H4 (cell line): ENCODE measurements around the gene ZNF618. TPM values are rescaled to one million over a fixed set of nuclear protein-coding genes. Genes with fewer than 3 reads are reported as not detected.

Experiments
- DNase-seq: peaks from one replicate; pipeline ENCODE4 v3.0.0-alpha.2; 2015; ENCODE audit warnings: low spot score
- total RNA-seq: library from RNA; depleted of rRNA; stranded (reverse); fragments of >200 nt; shearing (Covaris generic); gene quantifications from 2 replicates; pipeline ENCODE4 v1.2.3, GENCODE V29; 2014

Gene ZNF618
- total RNA-seq, 1 experiment from 2014 or later = 4.9 TPM

DNA sequence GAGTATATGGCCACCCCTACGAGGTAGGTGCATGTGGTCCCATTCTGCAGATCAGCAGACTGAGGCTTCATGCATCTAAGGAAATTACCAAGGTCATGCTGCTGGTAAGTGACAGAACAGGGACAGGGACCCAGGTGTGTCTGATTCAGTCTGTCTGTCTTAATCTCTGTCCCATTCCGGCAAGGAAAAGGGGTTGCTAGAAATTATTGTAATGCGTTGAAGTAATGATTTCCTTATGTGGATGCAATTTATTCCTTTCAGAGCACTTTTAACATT, 125.2 kb downstream of the ZNF618 start:
- DNase-seq = no peak

DNA sequence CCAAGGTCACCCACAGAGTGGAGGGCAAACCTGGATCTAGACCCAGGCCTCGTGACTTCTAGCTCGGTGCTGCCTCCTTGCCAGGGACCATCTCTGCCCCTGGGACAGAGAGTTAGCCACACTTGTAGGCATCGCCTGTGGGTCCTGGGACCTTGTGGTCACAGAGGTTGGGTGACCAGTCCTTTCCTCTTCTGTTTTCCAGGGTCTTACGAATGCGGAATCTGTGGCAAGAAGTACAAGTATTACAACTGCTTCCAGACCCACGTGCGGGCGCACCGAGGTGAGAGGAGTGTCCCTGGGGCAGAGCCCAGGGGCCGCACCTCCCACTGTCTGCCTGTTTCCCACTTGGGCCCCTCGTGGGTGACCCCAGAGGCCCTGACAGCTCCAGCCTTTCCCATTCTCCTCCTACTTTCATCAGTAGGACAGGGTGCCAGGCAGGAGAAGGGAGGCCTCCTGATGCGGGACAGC, 125.7 kb downstream of the ZNF618 start:
- DNase-seq = no peak

DNA sequence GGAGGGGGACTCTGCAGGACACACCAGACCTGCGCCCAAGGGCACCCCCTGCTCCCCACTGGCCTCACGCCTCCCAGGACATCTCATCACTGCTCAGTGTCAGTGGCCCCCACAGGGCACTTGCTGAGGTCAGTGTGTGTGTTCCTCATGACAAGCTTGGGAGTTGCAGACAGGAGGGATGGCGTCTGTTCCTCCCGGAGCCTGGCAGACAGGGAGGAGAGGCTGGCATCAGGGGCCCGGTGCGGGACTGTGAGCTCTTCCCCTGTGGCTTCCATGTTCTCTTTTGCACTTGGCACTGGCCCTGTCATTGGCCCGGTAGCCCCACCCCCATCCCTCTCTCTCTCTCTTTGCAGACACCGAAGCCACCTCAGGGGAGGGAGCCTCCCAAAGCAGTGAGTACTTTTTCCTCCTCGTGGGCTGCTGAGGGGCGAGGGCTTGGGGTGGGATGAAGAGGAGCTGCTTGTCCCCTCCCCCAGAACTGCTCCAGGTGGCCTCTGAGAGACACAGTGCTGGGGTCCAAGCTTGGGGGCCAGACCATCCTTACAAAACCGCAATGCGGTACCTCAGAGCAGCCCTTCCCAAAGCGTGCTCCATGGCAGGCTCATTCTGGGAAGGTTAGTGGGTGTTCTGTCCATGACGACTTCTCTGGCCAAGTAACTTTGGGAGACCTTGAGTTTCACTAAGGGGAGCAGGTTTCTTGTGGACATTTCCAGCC, 126.3 kb downstream of the ZNF618 start:
- DNase-seq = no peak

DNA sequence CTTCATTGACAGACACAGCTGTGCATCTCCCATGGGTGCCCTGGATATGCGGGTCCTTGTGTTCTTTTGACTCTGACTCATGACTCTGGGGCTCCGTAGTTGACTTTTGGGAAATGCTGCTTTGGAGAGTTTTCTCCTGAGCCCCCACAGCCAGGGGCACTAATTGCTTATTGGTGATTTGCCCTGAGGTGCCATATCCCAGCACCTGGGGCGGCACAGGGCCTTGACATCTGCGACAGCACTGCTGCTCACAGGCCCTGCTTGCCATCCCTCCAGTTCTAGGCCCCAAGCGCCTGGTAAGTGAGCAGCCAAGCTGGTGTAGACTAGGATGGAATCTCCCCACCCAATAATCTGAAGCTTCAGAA, 126.9 kb downstream of the ZNF618 start:
- no peak for DNase-seq

DNA sequence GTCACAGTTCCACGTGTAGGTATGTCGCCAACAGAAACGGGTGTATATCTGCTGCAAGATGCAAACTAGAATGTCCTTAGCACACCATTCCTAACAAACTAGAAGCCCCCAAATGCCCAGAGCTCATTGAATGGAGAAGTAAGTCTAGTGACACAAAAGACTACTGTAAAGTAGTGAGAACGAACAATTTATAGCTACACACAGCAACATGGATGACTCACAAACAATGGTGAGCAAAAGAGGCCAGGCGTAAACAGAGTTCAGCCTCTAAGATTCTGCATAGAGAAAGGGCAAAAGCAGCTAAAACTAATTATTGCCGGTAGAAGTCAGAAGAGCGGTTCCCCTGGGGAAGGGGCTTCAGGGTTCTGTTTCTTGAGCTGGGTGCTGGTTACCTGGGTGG, 127.2 kb downstream of the ZNF618 start:
- no peak for DNase-seq

DNA sequence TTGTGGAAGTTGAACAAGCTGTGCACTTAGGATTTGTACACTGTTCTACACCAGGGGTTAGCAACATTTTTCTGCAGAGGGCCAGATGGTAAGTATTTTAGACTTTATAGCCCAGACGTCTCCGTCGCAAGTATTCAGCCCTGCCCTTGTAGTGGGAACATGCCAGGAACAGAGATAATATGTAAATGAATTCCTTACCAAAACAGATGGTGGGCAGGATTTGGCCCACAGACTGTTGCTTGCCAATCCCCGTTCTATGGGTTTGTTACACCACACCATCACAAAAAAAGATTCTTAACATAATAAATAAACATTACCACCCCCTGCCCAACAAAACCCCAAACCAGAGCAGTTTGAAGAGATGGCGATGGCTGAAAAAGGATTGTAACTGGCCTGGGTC, 127.6 kb downstream of the ZNF618 start:
- DNase-seq = no peak

DNA sequence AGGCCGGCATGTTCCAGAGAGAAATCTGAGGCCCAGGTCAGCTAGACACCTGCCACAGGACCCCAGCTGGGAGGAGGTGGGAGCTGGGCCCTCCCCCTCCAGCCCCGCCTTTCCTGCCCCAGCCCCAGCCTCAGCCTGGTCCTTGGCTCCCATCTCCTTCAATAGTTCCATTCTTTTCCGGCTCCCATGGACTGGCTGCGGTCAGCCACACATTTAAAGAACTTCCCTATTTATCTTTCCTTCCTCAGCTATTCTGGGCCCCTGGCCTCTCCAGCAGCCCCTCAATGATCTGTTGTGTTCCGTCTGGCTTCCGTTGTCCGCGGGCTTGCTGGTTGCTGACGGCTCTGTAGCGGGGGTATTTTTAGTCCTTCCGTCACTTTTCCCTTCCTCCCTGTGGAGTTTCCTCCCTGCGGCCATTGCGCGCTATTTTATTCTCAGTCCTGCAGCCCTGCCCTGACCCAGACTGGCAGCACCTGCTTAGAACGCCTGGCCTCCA, 128.2 kb downstream of the ZNF618 start:
- no peak for DNase-seq

DNA sequence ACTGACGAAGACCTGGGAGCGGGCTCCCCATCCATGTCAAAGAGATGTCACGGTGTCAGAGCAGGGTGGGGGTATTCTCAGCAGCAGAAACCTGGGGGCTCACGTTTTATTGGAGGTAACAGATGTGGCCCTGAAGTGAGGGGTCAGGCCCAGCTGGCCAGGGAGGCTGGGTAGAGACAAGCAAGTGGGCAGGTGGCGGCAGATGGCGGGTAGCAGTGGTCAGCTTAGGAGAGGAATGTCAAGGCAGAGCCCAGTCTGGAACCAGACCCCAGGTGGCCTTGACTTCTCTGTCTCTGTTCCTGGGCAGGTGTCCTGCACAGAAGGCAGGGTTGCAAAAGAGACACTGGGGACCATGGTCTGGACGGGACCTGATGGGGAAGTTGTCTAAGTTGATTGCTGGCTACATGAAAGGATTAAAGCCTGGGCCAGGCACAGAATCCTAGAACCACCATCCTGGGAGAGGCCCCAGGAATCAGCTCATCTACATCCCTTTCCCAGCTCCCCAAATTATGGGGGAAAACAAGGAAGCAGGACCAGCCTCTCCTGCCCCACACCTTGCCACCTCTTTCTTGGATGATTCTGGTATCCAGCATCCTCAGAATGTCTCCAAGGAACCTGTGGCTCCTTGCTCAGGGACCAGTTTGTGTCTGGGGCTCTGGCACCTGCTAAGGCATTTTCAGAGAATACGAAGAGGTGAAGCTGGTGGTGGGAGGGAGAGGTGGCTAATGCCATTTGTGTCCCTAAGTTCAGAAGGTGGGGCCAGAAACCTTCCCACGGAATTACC, 129.5 kb downstream of the ZNF618 start:
- no peak for DNase-seq

DNA sequence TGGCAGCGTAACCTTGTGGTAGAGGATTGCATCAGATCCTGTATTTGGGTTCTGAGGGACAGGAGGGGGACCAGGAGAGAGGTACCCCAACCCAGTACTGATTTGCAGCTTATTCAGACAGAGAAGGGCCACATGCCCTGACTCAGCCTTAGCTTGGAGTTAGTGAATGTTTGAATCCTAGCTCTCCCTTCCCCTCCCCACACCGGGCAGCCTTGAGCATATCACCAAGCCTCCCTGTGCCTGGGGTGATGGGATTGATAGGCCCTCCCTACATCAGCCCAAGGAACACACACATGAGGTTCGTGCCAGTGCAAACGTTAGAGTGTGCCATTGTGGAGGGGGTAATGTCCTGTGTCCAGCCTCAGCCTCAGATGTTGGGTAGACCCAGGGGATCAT, 130.0 kb downstream of the ZNF618 start:
- DNase-seq = no peak

DNA sequence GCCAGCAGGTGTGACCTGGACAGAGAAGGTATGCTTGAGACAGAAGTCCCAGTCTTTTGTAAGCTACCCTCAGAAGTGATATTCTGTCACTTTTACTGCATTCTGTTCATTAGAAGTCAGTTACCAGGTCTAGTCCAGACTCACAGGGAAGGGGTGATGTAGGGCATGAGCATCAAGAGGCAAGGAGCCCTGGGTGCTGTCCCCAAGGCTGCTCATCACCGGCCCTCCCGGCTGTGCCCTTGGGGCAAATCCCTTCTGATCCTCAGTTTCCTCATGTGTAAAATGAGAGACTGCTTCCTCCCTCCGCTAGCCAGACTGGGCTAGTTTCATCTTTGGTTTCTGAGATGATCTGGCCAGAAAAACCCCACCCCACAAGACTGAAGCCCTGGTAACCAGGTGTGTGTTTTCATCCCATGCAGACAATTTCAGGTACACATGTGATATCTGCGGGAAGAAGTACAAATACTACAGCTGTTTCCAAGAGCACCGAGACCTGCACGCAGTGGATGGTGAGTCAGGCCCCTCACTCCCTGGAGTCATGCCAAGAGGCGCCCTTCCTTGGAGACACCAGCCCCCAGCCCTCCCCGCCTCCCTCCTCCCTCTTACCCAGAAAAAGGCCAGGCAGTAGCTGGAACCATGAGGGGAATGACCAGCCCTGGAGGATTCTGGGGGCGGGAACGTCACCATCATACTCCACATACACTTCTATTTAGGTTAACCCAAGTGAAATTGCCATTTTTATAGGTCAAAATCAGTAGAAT, 131.0 kb downstream of the ZNF618 start:
- no peak for DNase-seq

DNA sequence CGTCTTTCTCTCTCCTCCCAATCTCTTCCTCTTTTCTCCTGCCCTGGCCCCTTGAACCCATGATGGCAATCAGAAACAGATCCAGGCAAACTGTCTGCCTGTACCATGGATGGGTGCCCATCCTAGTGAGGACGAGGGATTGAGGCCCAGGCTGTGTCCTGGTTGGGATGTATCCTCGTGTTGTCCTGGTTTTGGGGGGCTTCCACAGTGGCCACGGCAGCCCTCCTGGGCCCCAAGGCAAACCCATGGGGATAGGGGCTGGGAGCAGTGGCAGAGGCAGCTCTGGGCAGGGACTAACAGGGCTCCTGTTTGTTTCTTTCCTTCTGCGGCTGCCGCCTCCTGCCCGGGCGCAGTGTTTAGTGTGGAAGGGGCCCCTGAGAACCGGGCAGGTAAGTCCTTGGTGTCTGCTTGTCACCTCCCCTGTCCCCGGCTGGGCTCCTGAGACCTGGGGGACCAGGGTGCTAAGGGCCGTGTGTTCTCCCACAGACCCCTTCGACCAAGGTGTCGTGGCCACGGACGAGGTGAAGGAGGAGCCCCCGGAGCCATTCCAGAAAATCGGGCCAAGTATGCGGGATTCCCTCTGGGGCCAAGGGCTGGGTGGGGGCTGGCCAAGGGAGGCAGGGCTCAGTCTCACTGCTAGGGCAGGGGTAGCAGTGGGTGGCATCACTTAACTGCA, 132.0 kb downstream of the ZNF618 start:
- no peak for DNase-seq

DNA sequence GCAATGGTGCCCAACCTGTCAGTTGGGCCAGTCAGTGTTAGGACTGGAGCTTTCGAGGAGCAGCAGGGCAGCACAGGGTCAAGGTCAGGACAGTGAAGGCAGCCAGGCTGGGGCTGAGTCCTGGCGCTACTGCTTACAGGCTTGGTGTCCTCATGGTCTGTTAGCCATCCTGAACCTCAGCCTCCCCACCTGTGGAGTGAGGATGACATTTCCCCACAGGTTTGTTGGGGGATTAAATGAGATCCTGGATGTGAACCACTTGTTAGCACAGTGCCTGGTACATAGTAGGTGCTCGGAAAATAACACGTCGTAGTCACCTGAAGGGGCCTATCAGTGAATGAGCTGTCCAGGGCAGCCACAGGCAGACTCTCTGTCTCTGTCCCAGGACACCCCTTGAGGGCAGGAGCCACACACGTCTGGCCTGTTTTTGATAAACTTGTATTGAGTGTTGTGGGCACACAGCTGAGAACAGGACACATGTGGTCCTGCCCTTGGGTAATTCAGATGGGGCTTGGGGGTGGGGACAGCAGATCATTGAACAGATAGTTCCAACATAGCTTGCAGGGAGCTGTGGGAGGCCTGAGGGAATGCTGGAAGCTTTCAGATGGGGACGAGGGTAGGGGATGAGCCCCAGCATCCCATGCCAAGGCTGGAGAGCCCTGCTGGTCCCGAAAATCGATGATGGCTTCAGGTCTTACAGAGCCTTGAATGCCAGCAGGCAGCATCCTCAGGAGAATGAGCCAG, 132.7 kb downstream of the ZNF618 start:
- DNase-seq = no peak

DNA sequence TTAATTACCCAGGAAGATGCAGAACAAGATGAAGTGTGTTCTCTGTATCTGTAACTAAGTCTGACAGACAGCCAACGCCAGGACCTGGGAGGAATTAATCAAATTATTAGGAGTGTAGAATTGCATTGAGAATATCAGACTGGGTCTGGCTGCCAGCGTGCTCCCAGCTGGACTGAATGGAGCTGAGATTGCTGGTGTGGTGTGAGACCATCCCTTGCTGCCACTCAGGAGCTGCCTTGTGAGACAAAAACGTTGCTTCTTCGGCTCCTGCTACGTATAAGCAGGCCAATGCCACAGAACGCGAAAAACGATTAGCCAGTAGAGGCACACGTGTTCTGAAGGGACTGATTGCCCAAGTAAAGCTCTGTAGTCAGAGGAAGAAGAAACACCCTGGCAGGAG, 135.2 kb downstream of the ZNF618 start:
- DNase-seq = no peak

DNA sequence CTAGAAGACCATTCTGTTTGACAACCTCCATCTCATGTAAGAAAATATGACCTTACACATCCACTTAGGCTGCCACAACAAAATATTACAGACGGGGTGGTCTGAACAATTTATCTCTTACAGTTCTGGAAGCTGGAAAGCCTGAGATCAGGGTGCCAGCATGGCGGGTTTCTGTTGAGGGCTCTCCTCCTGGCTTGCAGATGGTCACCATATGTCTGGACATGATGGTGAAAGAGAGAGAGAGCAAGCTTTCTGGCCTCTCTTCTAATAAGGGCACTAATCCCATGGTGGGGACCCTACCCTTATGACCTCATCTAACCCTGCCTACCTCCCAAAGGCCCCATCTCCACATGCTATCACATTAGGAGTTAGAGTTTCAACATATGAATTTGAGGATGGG, 136.0 kb downstream of the ZNF618 start:
- no peak for DNase-seq

DNA sequence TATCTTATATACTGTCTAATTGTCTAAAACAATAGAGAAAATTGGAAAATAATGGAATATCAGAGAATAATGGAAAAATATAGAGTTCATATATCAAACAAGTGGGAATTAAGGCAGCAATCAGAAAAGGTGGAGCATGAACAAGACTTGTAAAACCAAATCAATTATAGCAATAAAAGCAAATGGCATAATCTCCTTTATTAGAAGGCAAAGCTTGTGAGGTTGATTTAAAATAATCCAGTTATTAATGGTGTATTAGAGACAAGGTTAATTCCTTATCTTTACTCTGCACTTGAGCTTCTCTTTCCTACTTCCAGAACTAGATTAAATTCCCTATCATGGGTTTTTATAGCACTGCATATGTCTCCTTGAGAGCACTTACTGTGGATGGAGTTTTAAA, 137.9 kb downstream of the ZNF618 start:
- DNase-seq = no peak

DNA sequence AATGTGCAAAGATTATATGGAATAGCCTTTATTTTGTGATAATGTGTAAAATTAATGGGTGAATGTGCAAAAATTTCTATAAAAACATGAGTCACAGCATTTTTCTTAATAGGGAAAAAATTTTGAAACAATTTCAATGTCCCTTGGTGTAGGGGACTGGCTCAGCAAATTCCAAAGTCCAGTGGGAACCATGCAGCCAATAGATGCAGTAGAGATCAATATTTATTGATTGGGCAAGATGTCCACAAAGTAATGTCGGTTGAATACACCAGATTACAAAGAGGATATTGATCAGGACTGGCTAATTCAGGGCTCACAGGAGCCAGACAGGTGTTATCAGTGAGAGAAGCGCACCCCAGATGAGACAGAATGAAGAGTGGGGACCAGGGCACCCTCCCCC, 139.5 kb downstream of the ZNF618 start:
- DNase-seq = no peak

DNA sequence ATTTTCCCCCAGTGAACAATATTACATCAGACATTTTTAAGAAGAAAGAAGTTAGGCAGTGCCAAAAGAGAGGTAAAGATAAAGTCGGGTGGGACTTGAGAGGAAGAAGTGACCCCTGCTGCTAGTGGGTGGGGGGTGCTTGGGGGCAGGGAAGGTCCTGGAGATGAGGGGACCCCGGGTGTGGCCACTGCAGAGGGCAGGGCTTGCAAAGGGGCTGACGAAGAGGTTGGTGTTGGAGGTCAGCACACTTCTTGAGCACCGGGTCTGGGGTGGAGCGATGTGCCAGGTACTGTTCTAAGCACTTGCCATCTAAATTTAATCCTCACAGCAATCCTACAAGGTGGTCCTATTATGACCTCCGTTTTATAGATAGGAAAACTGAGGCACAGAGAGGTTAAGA, 140.0 kb downstream of the ZNF618 start:
- no peak for DNase-seq

DNA sequence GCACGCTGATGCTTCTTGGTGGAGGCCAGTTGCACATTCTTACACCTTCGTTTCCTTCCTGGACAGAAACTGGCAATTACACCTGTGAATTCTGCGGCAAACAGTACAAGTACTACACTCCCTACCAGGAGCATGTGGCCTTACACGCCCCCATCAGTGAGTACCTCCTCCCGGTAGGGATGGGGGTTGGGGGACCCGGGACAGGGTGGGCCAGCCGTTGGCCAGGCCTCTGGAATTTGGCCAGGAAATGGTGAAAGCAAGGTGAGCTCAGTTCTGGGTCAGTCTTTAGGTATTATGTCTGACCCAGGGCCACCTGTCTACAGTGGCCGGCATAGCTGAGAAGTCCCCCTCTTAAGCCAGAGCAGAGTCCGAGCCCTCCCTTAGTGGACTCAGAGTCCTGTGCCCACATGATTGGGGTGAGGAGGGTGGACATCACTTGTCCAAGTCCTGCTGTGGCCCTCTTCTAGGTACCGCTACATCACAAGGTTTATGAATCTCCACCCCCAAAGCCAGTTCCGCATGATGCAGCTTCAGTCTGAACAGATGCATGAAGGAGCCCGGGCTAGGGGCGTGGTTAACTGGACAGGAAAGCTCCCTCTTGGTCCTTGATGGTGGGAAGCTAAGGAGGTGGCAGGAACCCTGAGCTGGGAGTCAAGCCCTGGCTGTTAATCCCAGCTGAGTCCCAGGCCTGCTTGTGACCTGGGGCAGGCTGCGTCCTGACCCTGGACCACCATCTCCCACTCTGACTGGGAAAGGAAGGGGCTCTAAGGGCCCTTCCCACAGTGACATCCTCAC, 140.7 kb downstream of the ZNF618 start:
- DNase-seq = no peak

DNA sequence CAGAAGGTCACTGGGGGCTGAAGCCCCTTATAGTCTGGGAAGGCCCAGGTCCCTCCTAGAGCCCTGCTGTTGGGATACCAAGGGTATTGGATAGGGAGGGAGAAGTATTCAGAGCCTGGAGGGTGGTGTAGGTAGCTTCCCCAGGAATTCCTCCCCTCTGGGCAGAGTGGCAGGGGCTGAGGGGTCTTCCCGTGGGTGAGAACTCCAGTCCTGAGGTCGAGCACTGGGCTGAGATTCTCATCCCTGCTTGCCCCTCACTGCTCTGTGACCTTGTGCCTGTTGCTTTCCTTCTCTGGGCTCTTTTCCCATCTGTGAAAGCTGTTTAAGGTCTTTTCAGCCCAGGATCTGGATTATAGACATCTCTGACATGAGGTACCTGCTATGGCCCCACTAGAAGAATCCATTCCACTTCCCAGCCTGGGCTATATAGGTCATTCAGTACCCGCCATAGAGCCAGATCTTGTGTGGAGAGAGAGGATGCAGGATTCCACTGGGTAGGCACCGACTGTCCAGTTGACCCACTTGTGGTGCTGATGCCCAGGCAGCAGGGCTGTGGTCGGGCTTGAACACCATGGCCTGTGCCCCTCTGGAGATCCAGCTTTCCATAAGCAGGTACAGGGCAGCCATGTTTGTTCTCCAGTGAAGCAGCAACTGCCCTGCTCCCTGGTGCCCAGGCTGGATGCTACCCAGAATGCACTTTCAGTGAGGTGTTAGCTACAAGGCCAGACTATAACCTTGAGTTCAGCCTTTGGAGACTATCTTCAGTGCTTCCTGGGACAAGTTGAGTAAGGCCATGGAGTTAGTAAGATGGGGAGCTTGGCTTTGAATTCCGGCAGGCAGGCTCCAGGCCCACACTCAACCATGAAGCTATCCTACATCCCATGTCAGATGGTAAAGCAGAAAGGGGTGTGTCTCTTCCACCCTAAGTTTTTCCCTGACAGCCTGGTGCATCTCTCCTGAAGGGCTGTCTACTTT, 141.9 kb downstream of the ZNF618 start:
- no peak for DNase-seq
